Left renal cortex interstitium (tissue), 4 donors: Measurements from ENCODE around the gene RANBP9. TPM values are rescaled to one million over a fixed set of nuclear protein-coding genes. Genes with fewer than 3 reads are reported as not detected.
A peak's percentile ranks its signal among the peaks of the same experiment; 100 is the strongest.

Experiments used
- DNase-seq, 4 donors: peaks; one replicate each; pipeline ENCODE4 v3.0.0-alpha.2; 2013; ENCODE audit warnings: low read depth in 4 of 4, low spot score in 2 of 4, missing footprints in 1 of 4
- polyA plus RNA-seq, 4 donors: library from polyadenylated mRNA; unstranded; fragments of 120-200 nt; gene quantifications; one replicate each; pipeline ENCODE4 v1.2.1, GENCODE V29; 2013; ENCODE audit not compliant: insufficient read length in 4 of 4

Gene RANBP9
- polyA plus RNA-seq, 4 donors = 42.5 to 48.3 (median 47.6) TPM

GRCh38 chr6:13655700-13656099 is 55.9 kb downstream of the RANBP9 start:
- DNase-seq = no peak

GRCh38 chr6:13654496-13654895 is 57.1 kb downstream of the RANBP9 start:
- DNase-seq = no peak

- no peak for DNase-seq
Measured at GRCh38 chr6:13653296-13653695, 58.3 kb downstream of the RANBP9 start.

- DNase-seq = no peak
Measured at GRCh38 chr6:13649393-13649792, 62.2 kb downstream of the RANBP9 start.

GRCh38 chr6:13648850-13649249 is 62.8 kb downstream of the RANBP9 start:
- DNase-seq = no peak

- no peak for DNase-seq
Measured at GRCh38 chr6:13643125-13643524, 68.5 kb downstream of the RANBP9 start.

- no peak for DNase-seq
Measured at GRCh38 chr6:13641315-13641714, 70.3 kb downstream of the RANBP9 start.

GRCh38 chr6:13638626-13639025 is 73.0 kb downstream of the RANBP9 start:
- DNase-seq = no peak

GRCh38 chr6:13638014-13638413 is 73.6 kb downstream of the RANBP9 start:
- no peak for DNase-seq

GRCh38 chr6:13635948-13636658 is 75.5 kb downstream of the RANBP9 start:
- no peak for DNase-seq

GRCh38 chr6:13633343-13633742 is 78.3 kb downstream of the RANBP9 start:
- DNase-seq = no peak

- DNase-seq = no peak
Measured at GRCh38 chr6:13630499-13630898, 81.1 kb downstream of the RANBP9 start.

- no peak for DNase-seq
Measured at GRCh38 chr6:13629459-13630116, 82.0 kb downstream of the RANBP9 start.

- no peak for DNase-seq
Measured at GRCh38 chr6:13624871-13625288, 86.8 kb downstream of the RANBP9 start.

GRCh38 chr6:13617066-13617465 is 94.6 kb downstream of the RANBP9 start:
- no peak for DNase-seq

GRCh38 chr6:13615792-13616120 is 95.9 kb downstream of the RANBP9 start:
- peak in 1 of 4 donors; percentile 16 for DNase-seq

- peak; percentile 95 to 97 (median 96) for DNase-seq
Measured at GRCh38 chr6:13614926-13615791, 96.5 kb downstream of the RANBP9 start, which contains the start of gene NOL7. NOL7 (plus strand) TSS chr6:13615335; CDS start chr6:13615359, 24 bp downstream.

GRCh38 chr6:13614126-13614925 is 97.3 kb downstream of the RANBP9 start:
- DNase-seq = no peak

- DNase-seq = no peak
Measured at GRCh38 chr6:13613029-13613594, 98.5 kb downstream of the RANBP9 start.

- DNase-seq = no peak
Measured at GRCh38 chr6:13611715-13612114, 99.9 kb downstream of the RANBP9 start.
